Astrocyte of the cerebellum (primary cell): ENCODE measurements around the gene ATP8A2.

ENCODE experiments used
- DNase-seq: peaks from one replicate; pipeline ENCODE4 v3.0.0-alpha.2; 2011; ENCODE audit warnings: low read depth
- H3K4me3 ChIP-seq: 2 replicates; pipeline ENCODE4 v1.5.1; 2011; ENCODE audit warnings: mild to moderate bottlenecking, low read depth, low read length, moderate library complexity
- CTCF ChIP-seq: IDR thresholded peaks from 2 replicates; pipeline ENCODE4 v1.5.1; 2012; ENCODE audit warnings: low read length, low read depth, moderate library complexity, mild to moderate bottlenecking; ENCODE audit errors: missing control alignments
- in situ Hi-C: cut with HindIII; loops from 2 replicates; pipeline ENCODE4 v1.10.0; 2017; ENCODE audit warnings: low sequenced_read_pairs

Gene ATP8A2

GRCh38 chr13:25865391-25865790, 493.6 kb downstream of the ATP8A2 start:
- no peak for DNase-seq
- H3K4me3 ChIP-seq, result no peak overlapping the region
- no peak for TF ChIP-seq CTCF
- in situ Hi-C loops, result no loop called here

- DNase-seq, result no peak
- in situ Hi-C loops, result no loop called here
- no peak overlapping the region for H3K4me3 ChIP-seq
- TF ChIP-seq CTCF, result no peak
Measured at GRCh38 chr13:25867038-25867437, 495.3 kb downstream of the ATP8A2 start.

- DNase-seq, result no peak
- in situ Hi-C loops, result no loop called here
- TF ChIP-seq CTCF, result no peak
- H3K4me3 ChIP-seq, result no peak overlapping the region
Measured at GRCh38 chr13:25868490-25868889, 496.7 kb downstream of the ATP8A2 start.

GRCh38 chr13:25869941-25870340, 498.2 kb downstream of the ATP8A2 start:
- no peak for TF ChIP-seq CTCF
- in situ Hi-C loops, result no loop called here
- no peak overlapping the region for H3K4me3 ChIP-seq
- DNase-seq, result no peak

GRCh38 chr13:25871389-25872125, 499.8 kb downstream of the ATP8A2 start:
- H3K4me3 ChIP-seq, result no peak overlapping the region
- no peak for TF ChIP-seq CTCF
- no peak for DNase-seq
- in situ Hi-C loops, result no loop called here

GRCh38 chr13:25872481-25873241, 500.9 kb downstream of the ATP8A2 start:
- TF ChIP-seq CTCF, result no peak
- in situ Hi-C loops, result no loop called here
- DNase-seq, result no peak
- no peak overlapping the region for H3K4me3 ChIP-seq
